ENCODE measurements around the gene PRICKLE2. TPM values are rescaled to one million over a fixed set of nuclear protein-coding genes. Genes with fewer than 3 reads are reported as not detected.

Gene PRICKLE2
- total RNA-seq, 1 experiment from 2014 or later: not detected

- Histone ChIP-seq H3K27ac (ENCODE audit: low read depth, low read length, poor library complexity, severe bottlenecking) (no peak overlapping the region), H3K4me3 (ENCODE audit: low read depth, low read length, poor library complexity, severe bottlenecking) (no peak overlapping the region), H3K4me1 (ENCODE audit: insufficient read depth, low read length, poor library complexity, severe bottlenecking) (peaks cover 13% of the 10 kb centered on the region), H3K36me3 (ENCODE audit: insufficient read depth, low read length, poor library complexity, severe bottlenecking) (no peaks in the 10 kb centered on the region), H3K9me3 (ENCODE audit: low read depth, low read length, poor library complexity, severe bottlenecking) (no peaks in the 10 kb centered on the region), H3K27me3 (replicated peaks; ENCODE audit: insufficient read depth, low read depth, low read length, poor library complexity) (no peaks in the 10 kb centered on the region)
- DNase-seq (ENCODE audit: low spot score): no peak
- ChIA-PET POLR2A (ENCODE audit: low non-redundant PET) (no interaction called here), CTCF (no interaction called here)
- intact Hi-C loops (cut with micrococcal nuclease; ENCODE audit: unreplicated experiment): no loop called here
- TF ChIP-seq EZH2 (IDR thresholded peaks at IDR 0.05; ENCODE audit: borderline replicate concordance, low read depth, low read length, poor library complexity, severe bottlenecking) (no peak), CTCF (conservative IDR thresholded peaks at IDR 0.05; ENCODE audit: low read depth, low read length) (no peak)
- BruUV-seq (replicated peaks): no TSS peak
Observed at GRCh38 chr3:64083575-64083974, 141.7 kb downstream of the PRICKLE2 start.

- DNase-seq (ENCODE audit: low spot score): no peak
- POLR2A ChIA-PET (ENCODE audit: low non-redundant PET): no interaction called here
- Histone ChIP-seq H3K27ac (ENCODE audit: low read depth, low read length, poor library complexity, severe bottlenecking) (no peak overlapping the region), H3K27me3 (replicated peaks; ENCODE audit: insufficient read depth, low read depth, low read length, poor library complexity) (no peaks in the 10 kb centered on the region), H3K9me3 (ENCODE audit: low read depth, low read length, poor library complexity, severe bottlenecking) (no peaks in the 10 kb centered on the region), H3K36me3 (ENCODE audit: insufficient read depth, low read length, poor library complexity, severe bottlenecking) (no peaks in the 10 kb centered on the region), H3K4me3 (ENCODE audit: low read depth, low read length, poor library complexity, severe bottlenecking) (no peak overlapping the region), H3K4me1 (ENCODE audit: insufficient read depth, low read length, poor library complexity, severe bottlenecking) (peaks cover 11% of the 10 kb centered on the region)
- no TSS peak for BruUV-seq (replicated peaks)
- TF ChIP-seq CTCF (conservative IDR thresholded peaks at IDR 0.05; ENCODE audit: low read depth, low read length) (no peak), EZH2 (IDR thresholded peaks at IDR 0.05; ENCODE audit: borderline replicate concordance, low read depth, low read length, poor library complexity, severe bottlenecking) (no peak)
- intact Hi-C loops (cut with micrococcal nuclease; ENCODE audit: unreplicated experiment): no loop called here
- CTCF ChIA-PET: no interaction called here
Observed at GRCh38 chr3:64082961-64083541, 142.2 kb downstream of the PRICKLE2 start.

GRCh38 chr3:64082411-64082810 is 142.9 kb downstream of the PRICKLE2 start:
- no peak for DNase-seq (ENCODE audit: low spot score)
- Histone ChIP-seq H3K36me3 (ENCODE audit: insufficient read depth, low read length, poor library complexity, severe bottlenecking) (no peaks in the 10 kb centered on the region), H3K27ac (ENCODE audit: low read depth, low read length, poor library complexity, severe bottlenecking) (no peak overlapping the region), H3K4me3 (ENCODE audit: low read depth, low read length, poor library complexity, severe bottlenecking) (no peak overlapping the region), H3K9me3 (ENCODE audit: low read depth, low read length, poor library complexity, severe bottlenecking) (no peaks in the 10 kb centered on the region), H3K4me1 (ENCODE audit: insufficient read depth, low read length, poor library complexity, severe bottlenecking) (peaks cover 11% of the 10 kb centered on the region), H3K27me3 (replicated peaks; ENCODE audit: insufficient read depth, low read depth, low read length, poor library complexity) (no peaks in the 10 kb centered on the region)
- CTCF ChIA-PET: no interaction called here
- no peak for TF ChIP-seq CTCF (conservative IDR thresholded peaks at IDR 0.05; ENCODE audit: low read depth, low read length)
- POLR2A ChIA-PET (ENCODE audit: low non-redundant PET): no interaction called here
- BruUV-seq (replicated peaks): no TSS peak
- intact Hi-C loops (cut with micrococcal nuclease; ENCODE audit: unreplicated experiment): no loop called here

All from A673 (cell line).